ENCODE measurements around the gene SGCD.

Gene SGCD

GRCh38 chr5:156681265-156681664, 354.3 kb downstream of the SGCD start:
- DNase-seq = no peak
- H3K27ac Mint-ChIP-seq = no peak overlapping the region
- peaks cover 27% of the 10 kb centered on the region for H3K27me3 Mint-ChIP-seq

DNA sequence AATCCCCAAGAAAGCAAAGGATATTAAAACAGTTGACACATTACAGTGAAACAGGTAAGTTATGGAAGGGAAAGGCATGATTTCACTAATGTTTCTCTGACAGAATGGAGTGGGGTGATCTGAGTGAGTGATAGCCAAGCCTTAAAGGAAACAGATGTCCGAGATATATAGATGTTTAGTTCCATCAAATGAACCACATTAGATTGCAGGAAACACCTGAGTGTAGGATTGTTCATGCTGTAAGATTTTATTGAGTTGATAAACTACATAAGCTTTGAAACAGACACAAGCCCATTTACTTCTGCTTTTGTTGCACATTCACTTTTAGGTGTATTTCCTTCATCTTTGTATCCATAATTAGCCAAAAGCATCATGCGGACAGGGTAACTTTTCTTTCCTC, 356.0 kb downstream of the SGCD start:
- H3K27me3 Mint-ChIP-seq = peaks cover 40% of the 10 kb centered on the region
- H3K4me3 Mint-ChIP-seq = no peak overlapping the region
- no peak overlapping the region for H3K27ac Mint-ChIP-seq
- peaks cover 5% of the 10 kb centered on the region for H3K4me1 Mint-ChIP-seq (ENCODE audit: low read depth)
- no peaks in the 10 kb centered on the region for H3K9me3 Mint-ChIP-seq
- no peak for DNase-seq
- no peaks in the 10 kb centered on the region for H3K36me3 Mint-ChIP-seq (ENCODE audit: low read depth)

More at GRCh38 chr5:156681265-156681664, 354.3 kb downstream of the SGCD start:
- Mint-ChIP-seq H3K9me3 (no peaks in the 10 kb centered on the region), H3K4me1 (ENCODE audit: low read depth) (peaks cover 5% of the 10 kb centered on the region), H3K4me3 (no peak overlapping the region), H3K36me3 (ENCODE audit: low read depth) (no peaks in the 10 kb centered on the region)

DNA sequence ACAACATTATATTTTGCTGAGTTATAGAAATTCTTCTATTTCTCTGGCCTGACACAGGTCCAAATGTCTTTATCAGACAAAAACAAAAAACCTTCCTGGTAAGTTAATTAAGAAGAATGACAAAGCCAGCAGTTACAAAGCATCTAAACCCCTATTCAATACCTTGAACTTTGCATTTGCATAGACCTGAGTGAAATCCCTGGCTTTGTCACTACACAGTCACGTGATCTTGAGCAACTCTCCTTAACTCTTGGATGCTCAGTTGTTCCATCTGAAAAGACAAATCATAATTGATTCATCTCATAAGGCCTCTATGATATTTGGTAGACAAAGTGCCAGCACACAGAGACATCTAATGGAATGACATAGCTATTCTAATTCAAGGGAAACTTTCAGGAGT, 356.5 kb downstream of the SGCD start:
- no peaks in the 10 kb centered on the region for H3K9me3 Mint-ChIP-seq
- no peak overlapping the region for H3K4me3 Mint-ChIP-seq
- no peaks in the 10 kb centered on the region for H3K36me3 Mint-ChIP-seq (ENCODE audit: low read depth)
- DNase-seq = no peak
- peaks cover 44% of the 10 kb centered on the region for H3K27me3 Mint-ChIP-seq
- peaks cover 5% of the 10 kb centered on the region for H3K4me1 Mint-ChIP-seq (ENCODE audit: low read depth)
- no peak overlapping the region for H3K27ac Mint-ChIP-seq

GRCh38 chr5:156684216-156684615, 357.3 kb downstream of the SGCD start:
- no peaks in the 10 kb centered on the region for H3K36me3 Mint-ChIP-seq (ENCODE audit: low read depth)

GRCh38 chr5:156685481-156685880, 358.5 kb downstream of the SGCD start:
- Mint-ChIP-seq H3K36me3 (ENCODE audit: low read depth) (no peaks in the 10 kb centered on the region), H3K4me3 (no peak overlapping the region), H3K27me3 (peaks cover 52% of the 10 kb centered on the region), H3K9me3 (no peaks in the 10 kb centered on the region), H3K4me1 (ENCODE audit: low read depth) (peaks cover 5% of the 10 kb centered on the region), H3K27ac (no peak overlapping the region)
- DNase-seq = no peak

More at GRCh38 chr5:156684216-156684615, 357.3 kb downstream of the SGCD start:
- Mint-ChIP-seq H3K27ac (no peak overlapping the region), H3K4me1 (ENCODE audit: low read depth) (peaks cover 5% of the 10 kb centered on the region), H3K9me3 (no peaks in the 10 kb centered on the region), H3K27me3 (peaks cover 46% of the 10 kb centered on the region), H3K4me3 (no peak overlapping the region)
- DNase-seq = no peak

GRCh38 chr5:156686380-156686779, 359.4 kb downstream of the SGCD start:
- Mint-ChIP-seq H3K36me3 (ENCODE audit: low read depth) (no peaks in the 10 kb centered on the region), H3K4me1 (ENCODE audit: low read depth) (peaks cover 5% of the 10 kb centered on the region), H3K9me3 (no peaks in the 10 kb centered on the region), H3K27me3 (peaks cover 54% of the 10 kb centered on the region), H3K4me3 (no peak overlapping the region), H3K27ac (no peak overlapping the region)
- no peak for DNase-seq

GRCh38 chr5:156686796-156687195, 359.8 kb downstream of the SGCD start:
- peaks cover 5% of the 10 kb centered on the region for H3K4me1 Mint-ChIP-seq (ENCODE audit: low read depth)
- no peak overlapping the region for H3K4me3 Mint-ChIP-seq
- H3K9me3 Mint-ChIP-seq = no peaks in the 10 kb centered on the region
- no peaks in the 10 kb centered on the region for H3K36me3 Mint-ChIP-seq (ENCODE audit: low read depth)
- peaks cover 54% of the 10 kb centered on the region for H3K27me3 Mint-ChIP-seq
- DNase-seq = no peak
- no peak overlapping the region for H3K27ac Mint-ChIP-seq

GRCh38 chr5:156687514-156687913, 360.6 kb downstream of the SGCD start:
- H3K36me3 Mint-ChIP-seq (ENCODE audit: low read depth) = no peaks in the 10 kb centered on the region
- no peak overlapping the region for H3K4me3 Mint-ChIP-seq
- no peaks in the 10 kb centered on the region for H3K9me3 Mint-ChIP-seq
- H3K4me1 Mint-ChIP-seq (ENCODE audit: low read depth) = peaks cover 5% of the 10 kb centered on the region
- no peak overlapping the region for H3K27ac Mint-ChIP-seq
- DNase-seq = no peak
- H3K27me3 Mint-ChIP-seq = peaks cover 52% of the 10 kb centered on the region

DNA sequence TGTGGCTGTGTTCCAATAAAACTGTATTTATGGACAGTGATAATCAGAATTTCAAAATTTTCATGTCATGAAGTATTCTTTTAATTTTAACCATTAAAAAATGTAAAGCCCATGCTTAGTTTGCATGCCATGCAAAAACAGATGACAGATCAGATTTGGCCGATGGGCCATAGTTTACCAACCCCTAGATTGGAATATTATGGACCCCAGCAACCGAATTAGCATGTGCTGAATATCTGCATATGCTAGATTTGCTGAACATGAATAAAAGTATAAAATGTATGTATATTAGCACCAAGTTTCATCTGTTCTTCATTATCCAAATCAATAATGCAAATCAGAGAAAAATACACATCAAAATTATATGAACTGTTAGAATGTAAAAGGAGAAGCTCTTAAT, 364.6 kb downstream of the SGCD start:
- Mint-ChIP-seq H3K4me3 (no peak overlapping the region), H3K36me3 (ENCODE audit: low read depth) (no peaks in the 10 kb centered on the region), H3K27me3 (peaks cover 31% of the 10 kb centered on the region), H3K4me1 (ENCODE audit: low read depth) (no peaks in the 10 kb centered on the region), H3K27ac (no peak overlapping the region), H3K9me3 (no peaks in the 10 kb centered on the region)
- DNase-seq = no peak

DNA sequence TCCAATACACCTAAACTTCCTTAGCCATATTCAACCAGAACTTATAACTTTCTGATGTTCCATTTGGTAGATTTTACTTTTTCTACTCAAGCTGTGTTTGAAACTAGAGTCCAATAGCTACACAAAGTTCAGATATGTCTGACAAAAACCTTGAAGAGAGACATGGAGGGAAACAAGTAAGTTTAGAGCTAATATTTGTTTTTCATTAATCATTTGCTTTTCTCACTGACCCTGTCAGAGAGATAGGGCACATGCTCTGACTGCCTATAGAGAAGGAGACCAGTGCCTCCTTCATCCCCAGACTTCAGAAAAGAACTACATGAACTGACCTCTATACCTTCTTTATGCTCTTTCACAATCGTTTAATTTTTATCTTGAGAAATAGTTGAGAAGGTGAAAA, 366.1 kb downstream of the SGCD start:
- DNase-seq = no peak
- no peaks in the 10 kb centered on the region for H3K4me1 Mint-ChIP-seq (ENCODE audit: low read depth)
- H3K36me3 Mint-ChIP-seq (ENCODE audit: low read depth) = no peaks in the 10 kb centered on the region
- H3K4me3 Mint-ChIP-seq = no peak overlapping the region
- no peaks in the 10 kb centered on the region for H3K9me3 Mint-ChIP-seq
- peaks cover 17% of the 10 kb centered on the region for H3K27me3 Mint-ChIP-seq
- no peak overlapping the region for H3K27ac Mint-ChIP-seq

DNA sequence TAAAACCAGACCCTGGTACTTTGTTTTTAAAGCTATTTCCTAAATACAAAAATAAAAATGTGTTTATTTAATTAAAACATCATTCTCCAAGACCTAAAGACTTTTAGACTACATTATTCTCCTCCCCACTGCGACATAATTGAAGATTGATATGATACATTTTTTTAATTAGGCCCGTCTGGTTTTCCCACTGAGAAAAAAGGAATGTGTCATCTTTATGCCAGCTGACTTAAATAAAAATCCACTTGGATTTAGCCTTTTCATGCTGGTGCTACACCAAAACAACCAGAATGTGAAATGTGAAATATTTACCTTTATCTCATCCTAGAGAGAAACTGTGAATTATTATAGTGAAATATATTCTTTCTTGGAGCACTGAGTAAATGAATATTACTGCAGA, 367.6 kb downstream of the SGCD start:
- no peak for DNase-seq
- Mint-ChIP-seq H3K36me3 (ENCODE audit: low read depth) (no peaks in the 10 kb centered on the region), H3K4me3 (no peak overlapping the region), H3K9me3 (no peaks in the 10 kb centered on the region), H3K4me1 (ENCODE audit: low read depth) (no peaks in the 10 kb centered on the region), H3K27me3 (peaks cover 16% of the 10 kb centered on the region), H3K27ac (no peak overlapping the region)

DNA sequence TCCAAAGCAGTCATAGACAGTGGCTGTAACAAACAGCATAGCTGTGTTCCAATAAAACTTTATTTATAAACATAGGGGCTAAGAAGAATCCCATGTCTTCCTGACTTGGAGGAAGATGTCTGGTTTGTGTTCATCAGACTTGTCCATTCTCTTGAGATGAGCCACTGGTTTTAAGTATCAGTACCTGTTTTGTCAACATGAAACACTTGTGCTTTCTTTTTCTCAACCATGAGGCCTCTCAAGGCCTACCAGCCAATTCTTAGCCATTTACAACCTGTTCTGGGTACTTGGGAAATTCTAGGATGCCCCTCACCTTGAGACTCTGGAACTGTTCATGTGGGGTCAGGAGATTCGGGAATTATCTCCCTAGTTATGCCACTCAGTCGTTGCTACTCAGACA, 368.8 kb downstream of the SGCD start:
- H3K4me1 Mint-ChIP-seq (ENCODE audit: low read depth) = no peaks in the 10 kb centered on the region
- no peaks in the 10 kb centered on the region for H3K36me3 Mint-ChIP-seq (ENCODE audit: low read depth)
- DNase-seq = no peak
- H3K27ac Mint-ChIP-seq = no peak overlapping the region
- no peak overlapping the region for H3K4me3 Mint-ChIP-seq
- H3K27me3 Mint-ChIP-seq = peaks cover 12% of the 10 kb centered on the region
- H3K9me3 Mint-ChIP-seq = no peaks in the 10 kb centered on the region

DNA sequence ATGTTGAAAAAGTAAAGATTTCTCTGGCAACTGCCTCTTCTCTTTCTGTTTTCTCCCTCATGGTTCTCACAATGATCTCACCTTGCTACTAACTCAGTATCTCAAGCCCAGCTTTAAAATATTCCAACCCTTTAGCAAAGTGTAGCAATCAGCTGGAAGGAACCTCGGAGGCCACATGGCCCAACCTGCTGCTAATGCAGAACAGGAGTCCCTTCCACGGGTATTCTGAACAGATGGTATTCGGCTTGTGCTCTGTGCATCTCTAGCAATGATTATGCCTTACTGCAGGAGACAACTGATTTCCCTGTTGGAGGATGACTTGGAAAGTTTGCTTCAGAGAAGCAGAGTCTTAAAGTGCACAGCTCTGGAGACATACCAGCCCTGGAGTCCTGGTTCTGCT, 371.4 kb downstream of the SGCD start:
- H3K27ac Mint-ChIP-seq = no peak overlapping the region
- peaks cover 7% of the 10 kb centered on the region for H3K27me3 Mint-ChIP-seq
- DNase-seq = no peak
- no peak overlapping the region for H3K4me3 Mint-ChIP-seq
- H3K9me3 Mint-ChIP-seq = no peaks in the 10 kb centered on the region
- no peaks in the 10 kb centered on the region for H3K4me1 Mint-ChIP-seq (ENCODE audit: low read depth)
- H3K36me3 Mint-ChIP-seq (ENCODE audit: low read depth) = no peaks in the 10 kb centered on the region

- Mint-ChIP-seq H3K27ac (no peak overlapping the region), H3K4me1 (ENCODE audit: low read depth) (no peaks in the 10 kb centered on the region), H3K36me3 (ENCODE audit: low read depth) (no peaks in the 10 kb centered on the region), H3K27me3 (peaks cover 7% of the 10 kb centered on the region), H3K4me3 (no peak overlapping the region), H3K9me3 (no peaks in the 10 kb centered on the region)
- no peak for DNase-seq
Measured at GRCh38 chr5:156699147-156699546, 372.2 kb downstream of the SGCD start.

- Mint-ChIP-seq H3K4me1 (ENCODE audit: low read depth) (no peaks in the 10 kb centered on the region), H3K36me3 (ENCODE audit: low read depth) (no peaks in the 10 kb centered on the region), H3K4me3 (no peak overlapping the region), H3K9me3 (no peaks in the 10 kb centered on the region), H3K27ac (no peak overlapping the region), H3K27me3 (peaks cover 23% of the 10 kb centered on the region)
- no peak for DNase-seq
Measured at GRCh38 chr5:156704139-156704538, 377.2 kb downstream of the SGCD start.

DNA sequence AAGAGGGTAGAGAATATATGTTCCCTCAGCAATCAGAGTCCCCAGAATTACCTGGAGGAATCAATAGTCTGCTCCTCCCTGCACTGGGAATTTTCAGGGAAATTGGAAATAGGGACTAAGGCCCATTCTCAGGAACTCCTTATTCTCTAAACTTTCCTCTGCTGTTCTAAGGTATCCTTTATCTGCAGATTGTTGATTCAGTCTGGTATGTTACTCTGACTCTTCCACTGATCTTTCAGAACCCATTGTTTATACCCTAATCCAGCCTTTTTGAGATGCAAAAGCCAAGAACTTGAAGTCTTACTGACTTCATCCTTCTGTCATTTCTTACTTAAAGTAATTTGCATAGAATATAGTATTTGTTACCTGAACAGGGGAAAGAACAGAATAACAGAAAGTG, 379.7 kb downstream of the SGCD start:
- H3K4me3 Mint-ChIP-seq = no peak overlapping the region
- no peaks in the 10 kb centered on the region for H3K36me3 Mint-ChIP-seq (ENCODE audit: low read depth)
- DNase-seq = no peak
- peaks cover 32% of the 10 kb centered on the region for H3K27me3 Mint-ChIP-seq
- no peak overlapping the region for H3K27ac Mint-ChIP-seq
- no peaks in the 10 kb centered on the region for H3K4me1 Mint-ChIP-seq (ENCODE audit: low read depth)
- no peaks in the 10 kb centered on the region for H3K9me3 Mint-ChIP-seq
